ENCODE data around the gene CYP4F2. TPM values are rescaled to one million over a fixed set of nuclear protein-coding genes. Genes with fewer than 3 reads are reported as not detected.
"Not testable (repeated sequence)": the region's sequence is repeated elsewhere in the genome, so short reads cannot be mapped to it uniquely, and the experiment has no call there.

The CYP4F2 gene
- total RNA-seq, 5 donors from 2014 or later (not counting 1 experiment from before 2014, with no cell fraction given) = 0.29 TPM; not detected in 4

DNA sequence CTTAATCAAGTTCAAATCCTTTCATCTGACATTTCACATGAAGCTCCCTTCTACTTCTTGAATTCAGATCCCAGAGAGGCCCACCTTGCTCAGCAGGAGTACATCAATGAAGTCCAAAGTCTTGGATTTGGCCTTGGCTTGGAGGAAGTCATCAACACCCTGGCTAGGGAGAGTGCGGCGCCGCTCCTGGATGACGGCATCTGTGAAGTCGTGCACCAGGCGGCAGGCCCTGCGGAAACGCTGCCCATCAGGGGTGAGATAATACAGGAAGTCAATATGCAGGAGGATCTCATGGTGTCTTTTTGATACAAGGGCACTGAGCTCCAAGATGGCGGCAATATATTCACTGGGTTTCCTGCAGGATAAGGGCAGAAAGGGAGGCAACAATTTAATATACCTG, 8.5 kb downstream of the CYP4F2 start:
- H3K27ac ChIP-seq (ENCODE audit: low read length); H3K4me1 Mint-ChIP-seq; H3K9me3 Mint-ChIP-seq; H3K27me3 Mint-ChIP-seq; CTCF ChIA-PET; H3K9me3 ChIP-seq; H3K36me3 Mint-ChIP-seq; H3K27ac Mint-ChIP-seq; POLR2A ChIA-PET; H3K4me3 ChIP-seq (ENCODE audit: control insufficient read depth in 1 of 2, extremely low read depth in 1 of 2, low read length in 1 of 2); H3K4me3 Mint-ChIP-seq; H3K36me3 ChIP-seq (ENCODE audit: control insufficient read depth in 2 of 2, extremely low read depth in 1 of 2, insufficient read depth in 1 of 2, low read length in 1 of 2); H3K4me1 ChIP-seq (ENCODE audit: control insufficient read depth in 1 of 2, extremely low read depth in 1 of 2, insufficient read depth in 2 of 2, low read length in 2 of 2); DNase-seq; ATAC-seq (replicated peaks in 1 of 4): not testable (repeated sequence)
- 91% methylated on average over 8 of the region's 9 CpGs for WGBS (ENCODE audit: insufficient coverage)
- peaks cover 0 to 15% of the 10 kb centered on the region in 2 experiments for H3K27me3 ChIP-seq (replicated peaks in 1 of 2; ENCODE audit: control insufficient read depth in 2 of 2, extremely low read depth in 1 of 2, insufficient read depth in 2 of 2, low read length in 1 of 2)

DNA sequence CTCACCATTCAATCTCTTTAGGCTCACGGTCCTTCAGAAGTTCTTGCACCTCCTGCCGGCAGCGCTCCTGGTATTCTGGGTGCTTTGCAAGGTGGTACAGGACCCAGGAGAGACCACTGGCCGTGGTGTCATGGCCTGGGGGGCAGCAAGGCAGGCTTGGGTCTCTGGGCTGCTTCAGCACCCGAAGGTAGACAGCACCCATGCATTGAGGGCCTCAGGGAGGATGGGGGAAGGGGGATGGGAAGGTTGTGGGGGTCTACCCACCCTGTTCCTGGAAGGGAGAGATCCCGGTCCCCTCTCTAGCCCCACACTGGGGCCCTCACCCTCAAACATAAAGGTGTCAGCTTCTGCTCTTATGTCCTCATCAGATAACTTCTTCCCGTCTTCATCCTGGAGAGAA, 12.0 kb downstream of the CYP4F2 start:
- ChIA-PET CTCF (no interaction called here), POLR2A (no interaction called here)
- Histone ChIP-seq H3K36me3 (ENCODE audit: control insufficient read depth in 2 of 2, extremely low read depth in 1 of 2, insufficient read depth in 1 of 2, low read length in 1 of 2) (no peaks in the 10 kb centered on the region), H3K27me3 (replicated peaks in 1 of 2; ENCODE audit: control insufficient read depth in 2 of 2, extremely low read depth in 1 of 2, insufficient read depth in 2 of 2, low read length in 1 of 2) (peaks cover 0 to 16% of the 10 kb centered on the region in 2 experiments), H3K27ac (ENCODE audit: low read length) (no peak overlapping the region), H3K9me3 (no peaks in the 10 kb centered on the region), H3K4me3 (ENCODE audit: control insufficient read depth in 1 of 2, extremely low read depth in 1 of 2, low read length in 1 of 2) (no peak overlapping the region), H3K4me1 (ENCODE audit: control insufficient read depth in 1 of 2, extremely low read depth in 1 of 2, insufficient read depth in 2 of 2, low read length in 2 of 2) (no peaks in the 10 kb centered on the region)
- DNase-seq = no peak
- Mint-ChIP-seq H3K9me3 (no peaks in the 10 kb centered on the region), H3K27ac (no peak overlapping the region), H3K27me3 (peaks cover 4 to 23% of the 10 kb centered on the region in 2 donors), H3K36me3 (no peaks in the 10 kb centered on the region), H3K4me1 (no peaks in the 10 kb centered on the region), H3K4me3 (no peak overlapping the region)
- ATAC-seq (replicated peaks in 1 of 4) = no peak
- 100% methylated on average over 1 of the region's 7 CpGs for WGBS (ENCODE audit: insufficient coverage)

DNA sequence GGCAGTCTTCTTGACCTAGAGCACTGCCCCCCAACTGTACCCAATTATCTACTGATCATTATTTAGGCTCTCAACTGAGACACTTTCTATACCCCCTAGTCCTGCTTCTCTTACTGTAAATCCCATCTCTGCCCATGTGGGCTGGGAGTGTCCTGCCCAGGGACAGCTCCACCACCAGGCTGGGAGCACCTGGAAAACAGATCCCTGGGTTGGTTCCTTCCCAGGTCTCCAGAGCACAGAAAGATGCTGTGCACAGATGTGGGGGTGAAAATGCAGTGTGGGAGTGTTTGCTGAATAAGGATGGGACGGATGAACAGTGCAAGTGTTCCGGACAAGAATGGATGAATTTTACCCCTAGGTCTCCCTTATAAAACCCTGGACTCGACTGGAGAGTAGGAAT, 12.7 kb downstream of the CYP4F2 start:
- no peaks in the 10 kb centered on the region for H3K9me3 Mint-ChIP-seq
- ATAC-seq (replicated peaks in 1 of 4) (no peak), DNase-seq (no peak)
- ChIA-PET POLR2A (no interaction called here), CTCF (no interaction called here)
- peaks cover 7 to 25% of the 10 kb centered on the region in 2 donors for H3K27me3 Mint-ChIP-seq
- H3K4me1 Mint-ChIP-seq = no peaks in the 10 kb centered on the region
- no peak overlapping the region for H3K27ac ChIP-seq (ENCODE audit: low read length)
- no peak overlapping the region for H3K4me3 ChIP-seq (ENCODE audit: control insufficient read depth in 1 of 2, extremely low read depth in 1 of 2, low read length in 1 of 2)
- no peaks in the 10 kb centered on the region for H3K4me1 ChIP-seq (ENCODE audit: control insufficient read depth in 1 of 2, extremely low read depth in 1 of 2, insufficient read depth in 2 of 2, low read length in 2 of 2)
- H3K36me3 ChIP-seq (ENCODE audit: control insufficient read depth in 2 of 2, extremely low read depth in 1 of 2, insufficient read depth in 1 of 2, low read length in 1 of 2) = no peaks in the 10 kb centered on the region
- H3K9me3 ChIP-seq = no peaks in the 10 kb centered on the region
- no CpG with 5 or more reads among the region's 3 CpGs for WGBS (ENCODE audit: insufficient coverage)
- no peak overlapping the region for H3K4me3 Mint-ChIP-seq
- peaks cover 0 to 16% of the 10 kb centered on the region in 2 experiments for H3K27me3 ChIP-seq (replicated peaks in 1 of 2; ENCODE audit: control insufficient read depth in 2 of 2, extremely low read depth in 1 of 2, insufficient read depth in 2 of 2, low read length in 1 of 2)
- H3K36me3 Mint-ChIP-seq = no peaks in the 10 kb centered on the region
- no peak overlapping the region for H3K27ac Mint-ChIP-seq

DNA sequence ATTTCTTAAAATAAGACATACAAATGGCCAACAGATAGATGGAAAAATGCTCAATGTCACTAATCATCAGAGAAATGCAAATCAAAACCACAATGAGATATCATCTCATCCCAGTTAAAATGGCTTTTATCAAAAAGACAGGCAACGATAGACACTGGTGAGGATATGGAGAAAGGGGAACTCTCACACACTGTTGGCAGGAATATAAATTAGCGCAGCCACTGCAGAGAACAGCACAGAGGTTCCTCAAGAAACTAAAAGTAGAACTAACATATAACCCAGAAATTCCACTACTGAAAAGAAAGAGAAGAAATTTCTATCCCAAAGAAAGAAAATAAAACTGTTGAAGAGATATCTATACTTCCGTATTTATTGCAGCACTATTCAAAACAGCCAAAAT, 14.5 kb downstream of the CYP4F2 start:
- peaks cover 12 to 33% of the 10 kb centered on the region in 2 donors for H3K27me3 Mint-ChIP-seq
- POLR2A ChIA-PET; H3K4me1 Mint-ChIP-seq; H3K36me3 Mint-ChIP-seq; H3K9me3 ChIP-seq; H3K36me3 ChIP-seq (ENCODE audit: control insufficient read depth in 2 of 2, extremely low read depth in 1 of 2, insufficient read depth in 1 of 2, low read length in 1 of 2); H3K27ac Mint-ChIP-seq; H3K9me3 Mint-ChIP-seq; H3K4me3 ChIP-seq (ENCODE audit: control insufficient read depth in 1 of 2, extremely low read depth in 1 of 2, low read length in 1 of 2); H3K4me1 ChIP-seq (ENCODE audit: control insufficient read depth in 1 of 2, extremely low read depth in 1 of 2, insufficient read depth in 2 of 2, low read length in 2 of 2); ATAC-seq (replicated peaks in 1 of 4); H3K27ac ChIP-seq (ENCODE audit: low read length); DNase-seq; CTCF ChIA-PET; H3K4me3 Mint-ChIP-seq: not testable (repeated sequence)
- H3K27me3 ChIP-seq (replicated peaks in 1 of 2; ENCODE audit: control insufficient read depth in 2 of 2, extremely low read depth in 1 of 2, insufficient read depth in 2 of 2, low read length in 1 of 2) = peaks cover 0 to 27% of the 10 kb centered on the region in 2 experiments
- no CpG with 5 or more reads among the region's 3 CpGs for WGBS (ENCODE audit: insufficient coverage)

DNA sequence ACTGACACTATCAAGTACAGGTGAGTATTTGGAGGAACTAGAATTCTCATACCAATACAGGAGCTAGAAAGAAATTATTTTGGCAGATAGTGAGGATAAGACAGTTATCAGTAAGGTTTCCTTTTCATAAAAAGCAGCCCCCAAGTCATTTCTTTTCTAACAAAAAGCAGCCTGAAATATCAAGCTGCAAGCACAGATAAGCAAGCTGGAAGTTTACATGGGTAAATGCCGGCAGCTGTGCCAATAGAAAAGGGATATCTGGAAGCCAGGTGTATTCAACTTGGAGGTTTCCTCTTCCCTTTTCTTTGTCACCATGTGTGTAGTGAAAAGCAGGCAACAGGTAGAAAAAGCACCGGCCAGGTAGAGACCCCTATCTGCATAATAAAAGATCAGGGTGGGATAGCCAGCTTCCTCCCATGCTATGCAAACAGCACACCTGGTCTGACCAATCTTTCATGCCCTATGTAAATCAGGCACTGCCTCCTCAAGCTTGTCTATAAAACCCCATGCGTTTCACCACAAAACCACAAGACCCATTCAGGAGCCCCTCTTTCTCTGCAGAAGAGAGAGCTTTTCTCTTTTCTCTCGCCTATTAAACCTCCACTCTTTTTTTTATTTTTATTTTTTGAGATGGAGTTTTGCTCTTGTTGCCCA, 22.9 kb downstream of the CYP4F2 start:
- Histone ChIP-seq H3K4me3 (ENCODE audit: control insufficient read depth in 1 of 2, extremely low read depth in 1 of 2, low read length in 1 of 2) (no peak overlapping the region), H3K4me1 (ENCODE audit: control insufficient read depth in 1 of 2, extremely low read depth in 1 of 2, insufficient read depth in 2 of 2, low read length in 2 of 2) (peaks cover 0 to 8% of the 10 kb centered on the region in 2 experiments), H3K27me3 (replicated peaks in 1 of 2; ENCODE audit: control insufficient read depth in 2 of 2, extremely low read depth in 1 of 2, insufficient read depth in 2 of 2, low read length in 1 of 2) (peaks cover 0 to 29% of the 10 kb centered on the region in 2 experiments), H3K36me3 (ENCODE audit: control insufficient read depth in 2 of 2, extremely low read depth in 1 of 2, insufficient read depth in 1 of 2, low read length in 1 of 2) (no peaks in the 10 kb centered on the region), H3K27ac (ENCODE audit: low read length) (no peak overlapping the region), H3K9me3 (no peaks in the 10 kb centered on the region)
- no peak overlapping the region for H3K27ac Mint-ChIP-seq
- no peak for DNase-seq
- H3K4me1 Mint-ChIP-seq = peaks cover 7 to 13% (median 7%) of the 10 kb centered on the region in 3 donors
- CTCF ChIA-PET = no interaction called here
- 17% methylated on average over 1 of the region's 4 CpGs for WGBS (ENCODE audit: insufficient coverage)
- H3K4me3 Mint-ChIP-seq = no peak overlapping the region
- POLR2A ChIA-PET = no interaction called here
- ATAC-seq (replicated peaks in 1 of 4) = no peak
- H3K36me3 Mint-ChIP-seq = no peaks in the 10 kb centered on the region
- peaks cover 24 to 50% of the 10 kb centered on the region in 2 donors for H3K27me3 Mint-ChIP-seq
- H3K9me3 Mint-ChIP-seq = peaks cover 0 to 3% (median 0%) of the 10 kb centered on the region in 3 donors

DNA sequence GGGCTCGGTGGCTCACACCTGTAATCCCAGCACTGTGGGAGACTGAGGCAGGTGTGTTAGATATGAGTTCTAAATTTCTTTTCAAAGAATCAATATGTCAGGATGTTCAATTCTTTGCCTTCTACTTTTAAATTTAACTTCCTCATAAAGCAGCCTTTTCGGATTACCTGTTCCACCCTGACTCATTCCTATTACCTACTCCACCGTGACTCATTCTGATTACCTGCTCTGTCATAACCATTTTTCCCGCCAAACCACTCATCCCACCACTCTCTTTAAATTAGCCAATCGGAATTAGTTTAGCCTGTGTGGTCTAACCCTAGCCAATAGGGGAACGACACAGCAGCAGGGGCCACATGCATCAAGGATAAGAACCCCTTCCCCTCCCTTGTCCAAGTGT, 24.1 kb downstream of the CYP4F2 start:
- peaks cover 0 to 19% of the 10 kb centered on the region in 2 experiments for H3K27me3 ChIP-seq (replicated peaks in 1 of 2; ENCODE audit: control insufficient read depth in 2 of 2, extremely low read depth in 1 of 2, insufficient read depth in 2 of 2, low read length in 1 of 2)
- H3K36me3 Mint-ChIP-seq; H3K9me3 ChIP-seq; H3K4me3 Mint-ChIP-seq; ATAC-seq (replicated peaks in 1 of 4); H3K27ac Mint-ChIP-seq; H3K4me1 ChIP-seq (ENCODE audit: control insufficient read depth in 1 of 2, extremely low read depth in 1 of 2, insufficient read depth in 2 of 2, low read length in 2 of 2); CTCF ChIA-PET; H3K36me3 ChIP-seq (ENCODE audit: control insufficient read depth in 2 of 2, extremely low read depth in 1 of 2, insufficient read depth in 1 of 2, low read length in 1 of 2); POLR2A ChIA-PET; DNase-seq; H3K4me3 ChIP-seq (ENCODE audit: control insufficient read depth in 1 of 2, extremely low read depth in 1 of 2, low read length in 1 of 2); H3K9me3 Mint-ChIP-seq; H3K27ac ChIP-seq (ENCODE audit: low read length): not testable (repeated sequence)
- 81% methylated on average over 4 of the region's 6 CpGs for WGBS (ENCODE audit: insufficient coverage)
- Mint-ChIP-seq H3K27me3 (peaks cover 21 to 54% of the 10 kb centered on the region in 2 donors), H3K4me1 (peaks cover 10 to 21% (median 11%) of the 10 kb centered on the region in 3 donors)
